Stimulated activated naive B cell treated with anti-CD40 and anti-IgM and Interleukin-4, amounts not matched to agents 10 μg/mL and 1 μg/mL and 100 μg/mL, for 72 hours (primary cell): ENCODE data around the gene MKRN2OS.

ENCODE experiments used
- ATAC-seq, 2 donors: fragments of 150-1000 bp; cut with Tn5 transposase; replicated peaks; 2 replicates each; pipeline ENCODE4 v1.10.0; 2021; ENCODE audit warnings: moderate library complexity in 1 of 2
- DNase-seq: peaks from one replicate; pipeline ENCODE4 v3.0.0; 2021
- H3K27ac Mint-ChIP-seq: one replicate; pipeline ENCODE4 v1.8.0; 2022; ENCODE audit warnings: mild to moderate bottlenecking, mixed read lengths
- H3K27me3 Mint-ChIP-seq, 2 donors: one replicate each; pipeline ENCODE4 v1.8.0; 2022; ENCODE audit warnings: mixed read lengths in 2 of 2
- H3K36me3 Mint-ChIP-seq, 2 donors: one replicate each; pipeline ENCODE4 v1.8.0; 2022; ENCODE audit warnings: mixed read lengths in 2 of 2, mild to moderate bottlenecking in 1 of 2
- H3K4me1 Mint-ChIP-seq, 2 donors: one replicate each; pipeline ENCODE4 v1.8.0; 2022; ENCODE audit warnings: mixed read lengths in 2 of 2, mild to moderate bottlenecking in 1 of 2
- H3K4me3 Mint-ChIP-seq, 2 donors: one replicate each; pipeline ENCODE4 v1.8.0; 2022; ENCODE audit warnings: mild to moderate bottlenecking in 2 of 2, mixed read lengths in 2 of 2, moderate library complexity in 1 of 2
- H3K9me3 Mint-ChIP-seq, 2 donors: one replicate each; pipeline ENCODE4 v1.8.0; 2022; ENCODE audit warnings: mixed read lengths in 2 of 2, mild to moderate bottlenecking in 1 of 2

MKRN2OS gene

GRCh38 chr3:12545473-12545791 lies at the start of gene MKRN2OS:
Gene MKRN2OS (minus strand): TSS chr3:12545499. CDS start chr3:12545464, 35 bp downstream.
- H3K4me3 Mint-ChIP-seq = no peak within 1 kb of the TSS
- H3K9me3 Mint-ChIP-seq = no peaks in the 10 kb centered on the region
- peaks cover 2 to 8% of the 10 kb centered on the region in 2 donors for H3K36me3 Mint-ChIP-seq
- no peaks in the 10 kb centered on the region for H3K4me1 Mint-ChIP-seq
- H3K27ac Mint-ChIP-seq = no peak within 1 kb of the TSS
- H3K27me3 Mint-ChIP-seq = peaks cover 4 to 6% of the 10 kb centered on the region in 2 donors
- DNase-seq = no peak
- no peak for ATAC-seq

DNA sequence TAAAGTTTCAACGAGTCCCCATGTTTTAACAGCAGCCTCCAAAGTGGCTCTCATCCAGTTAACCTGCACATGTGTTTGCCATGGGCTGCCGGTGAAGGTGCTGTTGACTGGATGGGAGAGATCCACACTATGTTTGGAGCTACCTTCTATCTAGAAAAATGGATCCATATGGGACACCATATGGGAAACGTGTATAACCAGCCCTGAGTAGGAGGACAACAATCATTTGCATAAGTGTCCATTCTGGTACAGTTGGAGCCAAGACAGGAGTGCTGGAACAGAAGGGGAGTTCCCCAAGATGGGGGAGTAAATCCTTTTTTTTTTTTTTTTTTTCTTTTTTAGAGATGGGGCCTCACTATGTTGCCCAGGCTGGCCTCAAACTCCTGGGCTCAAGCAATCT lies 48.2 kb upstream of the MKRN2OS start:
- Mint-ChIP-seq H3K27me3 (no peaks in the 10 kb centered on the region), H3K9me3 (no peaks in the 10 kb centered on the region), H3K36me3 (peaks cover 57 to 64% of the 10 kb centered on the region in 2 donors), H3K4me3 (no peak overlapping the region), H3K4me1 (peaks cover 18 to 20% of the 10 kb centered on the region in 2 donors), H3K27ac (peak overlapping the region; percentile 59)
- DNase-seq (no peak), ATAC-seq (no peak)

GRCh38 chr3:12591997-12592715 lies 46.9 kb upstream of the MKRN2OS start:
- no peak for ATAC-seq
- no peak for DNase-seq
- peaks cover 18 to 20% of the 10 kb centered on the region in 2 donors for H3K4me1 Mint-ChIP-seq
- peaks cover 54 to 63% of the 10 kb centered on the region in 2 donors for H3K36me3 Mint-ChIP-seq
- H3K27me3 Mint-ChIP-seq = no peaks in the 10 kb centered on the region
- H3K27ac Mint-ChIP-seq = no peak overlapping the region
- no peak overlapping the region for H3K4me3 Mint-ChIP-seq
- no peaks in the 10 kb centered on the region for H3K9me3 Mint-ChIP-seq

GRCh38 chr3:12591456-12591855 lies 46.2 kb upstream of the MKRN2OS start:
- H3K4me1 Mint-ChIP-seq = peaks cover 18 to 20% of the 10 kb centered on the region in 2 donors
- no peaks in the 10 kb centered on the region for H3K9me3 Mint-ChIP-seq
- peaks cover 49 to 57% of the 10 kb centered on the region in 2 donors for H3K36me3 Mint-ChIP-seq
- H3K27ac Mint-ChIP-seq = peak overlapping the region; percentile 79
- no peak for DNase-seq
- ATAC-seq = no peak
- peak overlapping the region in 1 of 2 donors; percentile 32 for H3K4me3 Mint-ChIP-seq
- H3K27me3 Mint-ChIP-seq = no peaks in the 10 kb centered on the region

DNA sequence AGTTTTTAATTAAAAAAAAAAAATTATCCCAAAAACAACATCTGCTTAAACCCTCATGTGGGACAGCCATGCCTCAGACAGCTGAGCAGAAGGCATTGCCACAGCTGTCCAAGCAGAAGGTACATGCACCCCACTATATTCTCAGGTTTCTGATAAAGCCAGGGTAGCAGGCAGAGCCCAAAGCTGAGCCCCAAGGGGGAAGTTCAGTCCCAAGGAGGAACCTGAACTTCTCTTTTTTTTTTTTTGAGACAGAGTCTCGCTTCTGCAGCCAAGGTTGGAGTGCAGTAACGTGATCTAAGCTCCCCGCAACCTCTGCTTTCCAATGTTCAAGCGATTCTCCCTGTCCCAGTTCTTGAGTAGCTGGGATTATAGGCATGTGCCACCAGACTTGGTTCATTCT lies 44.8 kb upstream of the MKRN2OS start:
- Mint-ChIP-seq H3K27me3 (no peaks in the 10 kb centered on the region), H3K9me3 (no peaks in the 10 kb centered on the region), H3K4me1 (peaks cover 19 to 27% of the 10 kb centered on the region in 2 donors), H3K27ac (peak overlapping the region; percentile 56), H3K4me3 (no peak overlapping the region), H3K36me3 (peaks cover 47 to 59% of the 10 kb centered on the region in 2 donors)
- DNase-seq (no peak), ATAC-seq (peak; percentile 79 to 84)

DNA sequence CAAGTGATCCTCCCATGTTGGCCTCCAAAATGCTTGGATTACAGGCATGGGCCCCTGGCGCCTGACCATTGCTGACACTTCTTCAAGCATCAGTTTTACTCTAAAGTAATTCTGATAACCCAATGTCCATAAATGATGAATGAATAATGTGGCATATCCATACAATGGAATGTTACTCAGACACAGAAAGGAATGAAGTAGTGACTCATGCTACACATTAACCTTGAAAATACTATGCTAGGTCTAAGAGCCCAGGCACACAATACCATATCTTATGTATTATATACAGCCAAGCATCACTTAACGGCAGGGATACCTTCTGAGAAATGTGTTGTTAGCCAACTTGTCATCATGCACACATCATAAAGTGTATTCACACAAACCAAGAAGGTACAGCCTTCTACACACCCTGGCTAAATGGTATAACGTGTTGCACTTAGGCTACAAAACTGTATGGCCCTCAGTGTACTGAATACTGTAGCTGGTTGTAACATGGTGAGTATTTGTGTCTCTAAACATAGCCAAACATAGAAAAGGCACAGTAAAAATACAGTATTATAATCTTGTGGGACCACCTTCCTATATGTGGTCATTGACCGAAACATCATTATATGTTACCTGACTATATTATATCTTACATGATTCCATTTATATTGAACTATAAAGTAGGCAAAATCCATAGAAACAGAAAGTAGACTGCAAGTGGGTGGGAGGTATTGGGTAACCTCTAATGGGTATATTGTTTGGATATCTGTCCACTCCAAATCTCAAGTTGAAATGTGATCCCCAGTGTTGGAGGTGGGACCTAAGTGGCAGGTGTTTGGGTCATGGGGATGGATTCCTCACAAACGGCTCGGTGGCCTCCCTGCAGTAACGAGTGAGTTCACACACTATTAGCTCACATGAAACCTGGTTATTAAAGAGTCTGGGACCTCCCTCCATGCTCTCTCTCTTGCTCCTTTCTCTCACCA lies 43.0 kb upstream of the MKRN2OS start:
- ATAC-seq (no peak), DNase-seq (no peak)
- Mint-ChIP-seq H3K27ac (no peak overlapping the region), H3K27me3 (no peaks in the 10 kb centered on the region), H3K4me1 (peaks cover 17 to 27% of the 10 kb centered on the region in 2 donors), H3K9me3 (no peaks in the 10 kb centered on the region), H3K36me3 (peaks cover 45 to 58% of the 10 kb centered on the region in 2 donors), H3K4me3 (no peak overlapping the region)

DNA sequence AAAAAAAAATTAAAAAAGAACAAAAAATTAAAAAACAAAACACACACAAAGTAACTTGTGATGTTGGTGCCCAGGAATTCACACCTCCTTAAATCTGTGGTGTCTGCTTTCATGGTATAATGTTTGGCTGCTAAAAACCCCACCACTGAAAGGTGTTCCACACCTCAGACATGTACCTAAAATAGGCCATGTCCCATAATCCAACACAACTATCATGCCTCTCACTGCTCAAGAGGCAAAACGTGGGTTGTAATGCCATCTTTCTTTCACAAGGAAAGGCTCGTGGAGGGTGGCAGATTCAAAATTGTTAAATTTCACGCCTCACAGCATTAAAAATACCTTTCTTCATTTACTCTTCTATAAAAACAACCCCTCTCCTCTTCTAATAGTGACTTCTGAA lies 41.1 kb upstream of the MKRN2OS start:
- Mint-ChIP-seq H3K4me1 (peaks cover 11 to 20% of the 10 kb centered on the region in 2 donors), H3K9me3 (no peaks in the 10 kb centered on the region), H3K36me3 (peaks cover 41 to 51% of the 10 kb centered on the region in 2 donors), H3K4me3 (no peak overlapping the region), H3K27me3 (no peaks in the 10 kb centered on the region), H3K27ac (peak overlapping the region; percentile 78)
- DNase-seq (no peak), ATAC-seq (no peak)

DNA sequence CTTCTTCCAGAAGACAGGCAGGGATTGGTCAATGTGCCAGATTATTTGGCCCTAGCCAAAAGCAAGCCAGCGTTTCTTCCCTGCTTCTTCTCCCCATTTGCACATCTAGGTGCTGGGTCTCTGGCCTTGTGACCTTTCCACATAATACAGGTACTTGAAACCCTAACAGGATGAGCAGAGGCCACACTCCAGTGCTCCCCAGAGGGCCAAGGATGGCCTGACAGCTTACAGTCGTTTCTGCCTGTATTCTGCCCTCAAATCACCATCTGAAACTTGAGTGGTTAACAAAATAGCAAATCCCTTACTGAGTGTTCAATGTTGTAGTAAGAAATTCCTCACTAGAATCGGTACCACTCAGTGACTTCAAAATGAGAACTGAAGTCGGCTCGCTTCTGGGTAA lies 40.7 kb upstream of the MKRN2OS start:
- H3K4me1 Mint-ChIP-seq = peaks cover 9 to 16% of the 10 kb centered on the region in 2 donors
- no peaks in the 10 kb centered on the region for H3K9me3 Mint-ChIP-seq
- no peak overlapping the region for H3K4me3 Mint-ChIP-seq
- no peak for DNase-seq
- peaks cover 41 to 49% of the 10 kb centered on the region in 2 donors for H3K36me3 Mint-ChIP-seq
- H3K27ac Mint-ChIP-seq = peak overlapping the region; percentile 78
- ATAC-seq = peak; percentile 61 to 66
- no peaks in the 10 kb centered on the region for H3K27me3 Mint-ChIP-seq

DNA sequence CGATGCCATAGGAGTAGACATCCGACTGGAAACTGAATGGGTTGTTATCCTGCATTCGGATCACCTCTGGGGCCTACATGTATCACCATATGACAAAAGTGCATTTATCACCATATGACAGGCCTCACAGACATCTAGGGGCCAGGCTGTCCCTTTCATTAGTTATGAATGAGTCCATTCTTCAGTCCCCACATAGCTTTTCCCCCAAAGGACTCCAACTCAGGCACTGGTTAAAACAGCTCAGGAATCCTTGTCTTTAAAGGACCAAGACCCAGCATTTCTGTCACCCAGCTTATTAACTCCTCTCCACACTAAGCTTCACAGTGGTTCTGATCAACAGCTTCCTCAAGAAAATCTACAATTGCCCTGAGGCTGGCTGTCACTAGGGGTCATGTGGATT lies 39.9 kb upstream of the MKRN2OS start:
- no peak for DNase-seq
- Mint-ChIP-seq H3K27me3 (no peaks in the 10 kb centered on the region), H3K27ac (peak overlapping the region; percentile 25), H3K9me3 (no peaks in the 10 kb centered on the region), H3K4me1 (peaks cover 5 to 8% of the 10 kb centered on the region in 2 donors), H3K4me3 (no peak overlapping the region), H3K36me3 (peaks cover 42 to 51% of the 10 kb centered on the region in 2 donors)
- no peak for ATAC-seq

GRCh38 chr3:12584083-12584482 lies 38.8 kb upstream of the MKRN2OS start:
- peaks cover 48 to 55% of the 10 kb centered on the region in 2 donors for H3K36me3 Mint-ChIP-seq

GRCh38 chr3:12583280-12583679 lies 38.0 kb upstream of the MKRN2OS start:
- H3K4me3 Mint-ChIP-seq = no peak overlapping the region
- no peak for ATAC-seq
- no peaks in the 10 kb centered on the region for H3K27me3 Mint-ChIP-seq
- peaks cover 46 to 57% of the 10 kb centered on the region in 2 donors for H3K36me3 Mint-ChIP-seq
- H3K9me3 Mint-ChIP-seq = no peaks in the 10 kb centered on the region
- DNase-seq = no peak
- no peak overlapping the region for H3K27ac Mint-ChIP-seq
- peaks cover 10 to 21% of the 10 kb centered on the region in 2 donors for H3K4me1 Mint-ChIP-seq

More at GRCh38 chr3:12584083-12584482, 38.8 kb upstream of the MKRN2OS start:
- DNase-seq (no peak), ATAC-seq (no peak)
- no peaks in the 10 kb centered on the region for H3K9me3 Mint-ChIP-seq
- peaks cover 10 to 15% of the 10 kb centered on the region in 2 donors for H3K4me1 Mint-ChIP-seq
- H3K4me3 Mint-ChIP-seq = no peak overlapping the region
- peak overlapping the region; percentile 33 for H3K27ac Mint-ChIP-seq
- H3K27me3 Mint-ChIP-seq = no peaks in the 10 kb centered on the region

DNA sequence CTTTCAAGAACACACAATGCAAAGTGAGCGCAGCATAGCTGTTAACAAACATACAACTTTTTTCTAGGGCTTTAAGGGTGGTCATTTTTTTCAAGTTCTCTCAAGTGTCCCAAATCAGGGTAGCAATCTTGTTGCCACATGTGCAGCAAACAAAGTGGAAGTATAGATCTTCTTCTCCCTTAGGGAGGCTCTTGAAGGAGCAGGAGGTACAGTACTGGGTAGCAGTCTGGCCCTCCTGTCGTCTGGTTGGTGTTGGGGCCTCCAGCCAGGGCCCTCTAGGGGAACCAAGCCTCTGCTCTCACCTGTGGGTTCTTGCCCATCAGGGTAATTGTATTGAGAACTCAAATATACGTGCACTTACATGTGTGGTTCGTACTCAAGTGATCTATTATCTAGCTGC lies 37.4 kb upstream of the MKRN2OS start:
- Mint-ChIP-seq H3K9me3 (no peaks in the 10 kb centered on the region), H3K27ac (no peak overlapping the region), H3K27me3 (no peaks in the 10 kb centered on the region), H3K4me1 (peaks cover 10 to 21% of the 10 kb centered on the region in 2 donors), H3K36me3 (peaks cover 47 to 58% of the 10 kb centered on the region in 2 donors), H3K4me3 (no peak overlapping the region)
- no peak for DNase-seq
- no peak for ATAC-seq

- Mint-ChIP-seq H3K4me3 (no peak overlapping the region), H3K27ac (peak overlapping the region; percentile 80), H3K27me3 (no peaks in the 10 kb centered on the region), H3K36me3 (peaks cover 60 to 69% of the 10 kb centered on the region in 2 donors), H3K9me3 (peaks cover 0 to 2% of the 10 kb centered on the region in 2 donors), H3K4me1 (peaks cover 6 to 15% of the 10 kb centered on the region in 2 donors)
- ATAC-seq (no peak), DNase-seq (no peak)
Observed at GRCh38 chr3:12579905-12580304, 34.6 kb upstream of the MKRN2OS start.

GRCh38 chr3:12579456-12579855 lies 34.2 kb upstream of the MKRN2OS start:
- peaks cover 55 to 69% of the 10 kb centered on the region in 2 donors for H3K36me3 Mint-ChIP-seq
- H3K4me1 Mint-ChIP-seq = peaks cover 6 to 15% of the 10 kb centered on the region in 2 donors
- peaks cover 0 to 2% of the 10 kb centered on the region in 2 donors for H3K9me3 Mint-ChIP-seq
- no peak for ATAC-seq
- peak overlapping the region; percentile 80 for H3K27ac Mint-ChIP-seq
- DNase-seq = no peak
- H3K27me3 Mint-ChIP-seq = no peaks in the 10 kb centered on the region
- no peak overlapping the region for H3K4me3 Mint-ChIP-seq
